IMR-90 (cell line): Measurements from ENCODE around the gene GPR17. TPM values are rescaled to one million over a fixed set of nuclear protein-coding genes. Genes with fewer than 3 reads are reported as not detected.

Source experiments
- ATAC-seq: fragments of 200-7000 bp; cut with Tn5 transposase; 2 replicates; pipeline ENCODE4 v1.9.1; 2020; ENCODE audit warnings: low read depth, mild to moderate bottlenecking, moderate library complexity
- Bru-seq: library from RNA; stranded (reverse); fragments of 400-500 nt; gene quantifications from one replicate; lab custom pipeline; 2021; lab: Mats Ljungman, UMichigan
- BruChase-seq, 2 experiments: library from RNA; stranded (reverse); fragments of 400-500 nt; gene quantifications; one replicate each; lab custom pipeline; 2021; lab: Mats Ljungman, UMichigan
- BruUV-seq: library from RNA; stranded (reverse); fragments of 400-500 nt; replicated peaks from 2 replicates; lab custom pipeline; 2021; lab: Mats Ljungman, UMichigan
- CTCF ChIA-PET: fragments of 300-600 bp; formaldehyde crosslinking; extraction: SDS; loops from one replicate; lab custom pipeline; 2021; ENCODE audit warnings: antibody characterized with exemption; lab: Yijun Ruan, JAX
- POLR2A ChIA-PET: fragments of 300-600 bp; sonication (Branson Sonifier 250); formaldehyde crosslinking; loops from one replicate; lab custom pipeline; 2022; ENCODE audit warnings: antibody characterized with exemption; ENCODE audit not compliant: unreplicated experiment; lab: Charles Lee
- DNase-seq: peaks from one replicate; pipeline ENCODE4 v3.0.0; 2013
- H2AFZ ChIP-seq: replicated peaks from 2 replicates; pipeline ENCODE3; 2013; ENCODE audit warnings: low read length, mild to moderate bottlenecking; ENCODE audit not compliant: poor library complexity
- H2AK5ac ChIP-seq: 2 replicates; pipeline ENCODE4 v1.6.1; 2013; ENCODE audit warnings: low read depth, low read length, inconsistent platforms
- H2AK9ac ChIP-seq: replicated peaks from 2 replicates; pipeline ENCODE3; 2013; ENCODE audit warnings: mild to moderate bottlenecking, low read depth, low read length, moderate library complexity; ENCODE audit not compliant: poor library complexity
- H2BK120ac ChIP-seq: 2 replicates; pipeline ENCODE4 v1.6.1; 2013; ENCODE audit warnings: low read depth, low read length, inconsistent platforms
- H2BK15ac ChIP-seq: 3 replicates; pipeline ENCODE4 v1.6.1; 2013; ENCODE audit warnings: low read depth, low read length, inconsistent platforms
- H2BK20ac ChIP-seq: 2 replicates; pipeline ENCODE4 v1.6.1; 2013; ENCODE audit warnings: low read depth, mild to moderate bottlenecking, inconsistent platforms, low read length, moderate library complexity
- H2BK5ac ChIP-seq: 2 replicates; pipeline ENCODE4 v1.6.1; 2013; ENCODE audit warnings: mild to moderate bottlenecking, low read depth, low read length, inconsistent platforms; ENCODE audit not compliant: poor library complexity, severe bottlenecking
- H3K14ac ChIP-seq: replicated peaks from 2 replicates; pipeline ENCODE4 v1.6.1; 2013; ENCODE audit warnings: low read depth, low read length, inconsistent platforms
- H3K18ac ChIP-seq: 2 replicates; pipeline ENCODE4 v1.6.1; 2013; ENCODE audit warnings: low read depth, low read length, control low read depth
- H3K23ac ChIP-seq: 2 replicates; pipeline ENCODE4 v1.6.1; 2013; ENCODE audit warnings: low read depth, low read length, inconsistent platforms
- H3K27ac ChIP-seq: 2 replicates; pipeline ENCODE4 v1.5.1; 2013; ENCODE audit warnings: mild to moderate bottlenecking, control low read depth, low read length; ENCODE audit not compliant: insufficient read depth
- H3K27me3 ChIP-seq: 2 replicates; pipeline ENCODE4 v1.6.1; 2013; ENCODE audit warnings: low read length; ENCODE audit not compliant: control insufficient read depth, insufficient read depth
- H3K36me3 ChIP-seq: 2 replicates; pipeline ENCODE4 v1.6.1; 2013; ENCODE audit warnings: low read length, mixed read lengths; ENCODE audit not compliant: control insufficient read depth, insufficient read depth
- H3K4ac ChIP-seq: 2 replicates; pipeline ENCODE4 v1.6.1; 2013; ENCODE audit warnings: low read depth, low read length, inconsistent platforms
- H3K4me1 ChIP-seq: 2 replicates; pipeline ENCODE4 v1.6.1; 2013; ENCODE audit warnings: low read length, mixed read lengths; ENCODE audit not compliant: control insufficient read depth, insufficient read depth
- H3K4me2 ChIP-seq: 2 replicates; pipeline ENCODE4 v1.6.1; 2013; ENCODE audit warnings: low read depth, mild to moderate bottlenecking, control low read depth, low read length, moderate library complexity
- H3K4me3 ChIP-seq: 2 replicates; pipeline ENCODE4 v1.5.1; 2013; ENCODE audit warnings: low read depth, mild to moderate bottlenecking, control low read depth, low read length, moderate library complexity; ENCODE audit not compliant: insufficient read depth
- H3K56ac ChIP-seq: 2 replicates; pipeline ENCODE4 v1.6.1; 2013; ENCODE audit warnings: low read length, inconsistent platforms; ENCODE audit not compliant: insufficient read depth; ENCODE audit errors: extremely low read depth
- H3K79me1 ChIP-seq, 2 experiments: 2 replicates each; pipeline ENCODE4 v1.6.1; 2013; ENCODE audit warnings: low read length in 2 of 2, inconsistent platforms in 1 of 2, low read depth in 1 of 2
- H3K9ac ChIP-seq: 2 replicates; pipeline ENCODE4 v1.6.1; 2013; ENCODE audit warnings: low read depth, low read length, control low read depth
- H3K9me1 ChIP-seq: 2 replicates; pipeline ENCODE4 v1.6.1; 2013; ENCODE audit warnings: low read length, inconsistent platforms; ENCODE audit not compliant: insufficient read depth
- H3K9me3 ChIP-seq: 2 replicates; pipeline ENCODE4 v1.6.1; 2013; ENCODE audit warnings: low read length; ENCODE audit not compliant: control insufficient read depth, insufficient read depth
- H4K20me1 ChIP-seq: 2 replicates; pipeline ENCODE4 v1.6.1; 2013; ENCODE audit warnings: low read length, inconsistent platforms; ENCODE audit not compliant: insufficient read depth
- H4K5ac ChIP-seq: 2 replicates; pipeline ENCODE4 v1.6.1; 2013; ENCODE audit warnings: mild to moderate bottlenecking, low read depth, low read length, control low read depth
- H4K8ac ChIP-seq, 2 experiments: 2 replicates each; pipeline ENCODE4 v1.6.1; 2013; ENCODE audit warnings: low read depth in 2 of 2, low read length in 2 of 2, control low read depth in 1 of 2, inconsistent platforms in 1 of 2
- H4K91ac ChIP-seq: 2 replicates; pipeline ENCODE4 v1.6.1; 2013; ENCODE audit warnings: low read depth, low read length, inconsistent platforms; ENCODE audit not compliant: insufficient read depth
- BHLHE40 ChIP-seq: fragments of 150-350 bp; IDR thresholded peaks from 2 replicates; pipeline ENCODE4 v1.6.1; 2016; ENCODE audit warnings: mild to moderate bottlenecking, low read depth, low read length
- CEBPB ChIP-seq: IDR thresholded peaks from 2 replicates; pipeline ENCODE4 v1.6.1; 2012; ENCODE audit warnings: low read depth, low read length, improper control_type of control experiment
- FOS ChIP-seq: fragments of 150-350 bp; IDR thresholded peaks from 2 replicates; pipeline ENCODE4 v1.6.1; 2016; ENCODE audit warnings: low read depth, low read length
- MAFK ChIP-seq: IDR thresholded peaks from 2 replicates; pipeline ENCODE4 v1.6.1; 2012; ENCODE audit warnings: low read depth, low read length, improper control_type of control experiment
- MAZ ChIP-seq: IDR thresholded peaks from 2 replicates; pipeline ENCODE4 v1.6.1; 2012; ENCODE audit warnings: low read depth, mild to moderate bottlenecking, low read length, improper control_type of control experiment, moderate library complexity, borderline replicate concordance
- NFE2L2 ChIP-seq: fragments of 150-350 bp; IDR thresholded peaks from 2 replicates; pipeline ENCODE4 v1.6.1; 2016; ENCODE audit warnings: low read depth, mild to moderate bottlenecking, low read length
- POLR2A ChIP-seq: IDR thresholded peaks from 2 replicates; pipeline ENCODE4 v1.6.1; 2012; ENCODE audit warnings: mild to moderate bottlenecking, low read depth, low read length
- RAD21 ChIP-seq: IDR thresholded peaks from 2 replicates; pipeline ENCODE4 v1.6.1; 2012; ENCODE audit warnings: low read length, improper control_type of control experiment
- RCOR1 ChIP-seq: IDR thresholded peaks from 2 replicates; pipeline ENCODE4 v1.6.1; 2012; ENCODE audit warnings: mild to moderate bottlenecking, low read length, improper control_type of control experiment; ENCODE audit not compliant: insufficient replicate concordance
- RFX5 ChIP-seq: IDR thresholded peaks from 2 replicates; pipeline ENCODE4 v1.8.0; 2012; ENCODE audit warnings: low read depth, mild to moderate bottlenecking, low read length, moderate library complexity
- SMC3 ChIP-seq: fragments of 150-350 bp; IDR thresholded peaks from 2 replicates; pipeline ENCODE4 v1.6.1; 2016; ENCODE audit warnings: low read depth, mild to moderate bottlenecking, antibody characterized with exemption, low read length, moderate library complexity
- WGBS, 2 experiments: methylation state at CpG; one replicate each; pipeline versions ENCODE4 v1.1.5 to v1.1.7; 2013; ENCODE audit warnings: missing lambda C conversion rate in 2 of 2; ENCODE audit not compliant: insufficient read length in 1 of 2; ENCODE audit errors: extremely low coverage in 2 of 2; 5-methylcytosine and 5-hydroxymethylcytosine counted together
- dilution Hi-C: fragments of 300-500 bp; cut with HindIII; formaldehyde crosslinking; loops from one replicate; pipeline ENCODE4 v1.14.3; 2018; ENCODE audit warnings: low sequenced_read_pairs; ENCODE audit not compliant: unreplicated experiment
- in situ Hi-C: fragments of 300-500 bp; cut with MboI; formaldehyde crosslinking; loops from 3 replicates; pipeline ENCODE4 v1.14.3; 2019; ENCODE audit warnings: low sequenced_read_pairs, inconsistent platforms, mixed read lengths
- intact Hi-C: fragments of 100-400 bp; cut with micrococcal nuclease; formaldehyde crosslinking; loops from 2 replicates; pipeline ENCODE4 v1.10.0; 2022
- long read RNA-seq: library from polyadenylated mRNA; unstranded; transcript quantifications from one replicate; pipeline ENCODE4 v2.0.0, GENCODE V29; 2021; ENCODE audit not compliant: unreplicated experiment
- polyA plus RNA-seq, 3 experiments: library from polyadenylated mRNA; depleted of rRNA; stranded (reverse); fragments of >200 nt; gene quantifications; 2 replicates each; pipeline ENCODE4 v1.2.3, GENCODE V29; 2012; ENCODE audit warnings: low replicate concordance in 1 of 3
- total RNA-seq: library from RNA; depleted of rRNA; stranded (reverse); fragments of >200 nt; gene quantifications from 2 replicates; pipeline ENCODE4 v1.2.3, GENCODE V29; 2012; rRNA removed
- TF ChIP-seq, protein P1 (sequence below): fragments of 150-350 bp; IDR thresholded peaks from 2 replicates; pipeline ENCODE4 v1.6.1; 2016; ENCODE audit warnings: low read depth, mild to moderate bottlenecking, low read length, moderate library complexity, borderline replicate concordance
- TF ChIP-seq, protein P2 (sequence below): fragments of 150-350 bp; IDR thresholded peaks from 2 replicates; pipeline ENCODE4 v1.6.1; 2017; ENCODE audit warnings: mild to moderate bottlenecking, antibody characterized with exemption, low read length, low read depth

Gene GPR17, protein sequence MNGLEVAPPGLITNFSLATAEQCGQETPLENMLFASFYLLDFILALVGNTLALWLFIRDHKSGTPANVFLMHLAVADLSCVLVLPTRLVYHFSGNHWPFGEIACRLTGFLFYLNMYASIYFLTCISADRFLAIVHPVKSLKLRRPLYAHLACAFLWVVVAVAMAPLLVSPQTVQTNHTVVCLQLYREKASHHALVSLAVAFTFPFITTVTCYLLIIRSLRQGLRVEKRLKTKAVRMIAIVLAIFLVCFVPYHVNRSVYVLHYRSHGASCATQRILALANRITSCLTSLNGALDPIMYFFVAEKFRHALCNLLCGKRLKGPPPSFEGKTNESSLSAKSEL
- not detected in 2 replicates for total RNA-seq
- polyA plus RNA-seq (2012; rRNA removed): not detected in 2 replicates
- polyA plus RNA-seq (2012; cell fraction: cytosol; rRNA removed): not detected in 2 replicates
- polyA plus RNA-seq (2012; cell fraction: nucleus; rRNA removed; ENCODE audit: low replicate concordance): 0.04 TPM in 1 of 2 replicates, not detected in the other
- not detected for Bru-seq, nascent RNA
- BruChase-seq, experiment 1, labeled RNA remaining after a 6-hour chase: not detected
- BruChase-seq, experiment 2, labeled RNA remaining after a 2-hour chase: not detected
- long read RNA-seq: 0 reads

DNA sequence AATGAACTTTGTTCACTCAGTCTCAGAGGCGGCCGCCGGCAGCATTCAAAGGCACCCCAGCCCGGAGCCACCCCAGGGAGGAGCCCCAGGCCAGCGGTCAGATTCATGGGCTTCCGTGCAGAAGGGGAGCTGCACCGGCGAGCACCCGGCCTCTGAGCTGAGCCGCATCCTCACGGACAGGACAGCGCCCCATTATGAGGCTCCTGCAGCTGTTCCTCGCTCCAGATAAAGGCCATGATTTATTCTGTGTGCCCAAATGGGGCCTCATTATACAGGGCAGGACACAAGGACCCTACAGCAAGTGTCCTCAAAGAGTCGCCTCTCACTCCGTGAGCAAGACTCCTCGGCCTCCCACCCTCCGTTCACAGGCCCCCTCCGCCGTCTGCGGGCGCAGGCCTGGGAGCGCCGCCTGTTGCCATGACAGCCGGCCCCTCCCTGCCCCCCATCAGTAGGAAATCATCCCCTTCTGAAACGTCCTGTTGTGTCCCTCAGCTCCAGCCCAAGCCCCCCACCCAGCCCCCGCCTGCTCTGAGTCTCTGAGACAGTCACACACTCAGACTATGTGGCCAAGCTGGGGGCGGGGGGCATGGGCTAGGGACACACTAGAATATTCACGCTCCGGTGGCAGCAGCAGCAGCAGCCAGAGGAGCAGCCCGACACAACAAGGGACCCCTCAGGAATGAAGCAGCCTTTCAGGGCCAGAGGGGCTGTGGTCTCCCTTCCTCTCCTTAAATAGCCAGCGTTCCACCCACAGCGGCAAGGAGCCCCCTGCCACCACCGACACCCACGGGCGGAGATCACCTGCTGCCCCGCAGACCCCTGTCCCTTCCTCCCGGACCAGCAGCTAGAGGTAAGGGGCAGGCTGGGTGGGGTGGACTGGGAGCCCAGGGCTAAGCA lies at the start of gene GPR17:
Gene GPR17, plus strand, starts transcription at position 759 of the 897 bp plus-strand sequence. CDS start 4,583 bp downstream, outside the sequence.
- Histone ChIP-seq H3K23ac (no peak within 1 kb of the TSS), H2BK15ac (no peak within 1 kb of the TSS), H4K5ac (no peak within 1 kb of the TSS), H2AFZ (no peak within 1 kb of the TSS), H2BK5ac (no peak within 1 kb of the TSS), H2AK5ac (no peak within 1 kb of the TSS), H3K36me3 (peaks cover 1% of the 10 kb centered on the region; the same call in 1 of the 2 replicates), H3K4ac (0 out of 2 replicates have a peak within 1 kb of the TSS, but pooled peaks have one; percentile 51), H2AK9ac (peak within 1 kb of the TSS; percentile 83), H3K9me1 (peaks cover 17% of the 10 kb centered on the region; the same call in 1 of the 2 replicates), H2BK20ac (0 out of 2 replicates have a peak within 1 kb of the TSS, but pooled peaks have one; percentile 4), H3K56ac (no peak within 1 kb of the TSS), H3K9me3 (no peaks in the 10 kb centered on the region), H4K20me1 (no peaks in the 10 kb centered on the region; the same call in none of the 2 replicates), H3K18ac (no peak within 1 kb of the TSS), H3K9ac (no peak within 1 kb of the TSS), H3K79me1 (peaks cover 0 to 16% of the 10 kb centered on the region in 2 experiments; a peak in 2 of 4 replicates), H4K8ac (0 out of 4 replicates have a peak within 1 kb of the TSS, but pooled peaks of 1 of the 2 experiments have one; percentile 25), H3K14ac (no peak within 1 kb of the TSS; the same call in 1 of the 2 replicates), H3K4me3 (no peak within 1 kb of the TSS), H3K27ac (no peak within 1 kb of the TSS), H2BK120ac (no peak within 1 kb of the TSS), H3K27me3 (no peaks in the 10 kb centered on the region), H4K91ac (no peak within 1 kb of the TSS; the same call in 1 of the 2 replicates), H3K4me1 (peaks cover 7% of the 10 kb centered on the region; the same call in 1 of the 2 replicates), H3K4me2 (no peak within 1 kb of the TSS)
- dilution Hi-C loops: no loop called here
- BruUV-seq: no TSS peak
- DNase-seq: no peak
- CTCF ChIA-PET: no interaction called here
- 69% methylated on average over 5 of the region's 37 CpGs; no CpG with 5 or more reads in 1 of the 2 experiments for WGBS, 2 experiments
- intact Hi-C loops: loop anchor here (5.0 kb wide), 1 partner anchor 148 kb away; no protein-coding TSS in a partner anchor
- no peak for ATAC-seq
- in situ Hi-C loops: no loop called here
- POLR2A ChIA-PET: no interaction called here
- TF ChIP-seq, protein P1, sequence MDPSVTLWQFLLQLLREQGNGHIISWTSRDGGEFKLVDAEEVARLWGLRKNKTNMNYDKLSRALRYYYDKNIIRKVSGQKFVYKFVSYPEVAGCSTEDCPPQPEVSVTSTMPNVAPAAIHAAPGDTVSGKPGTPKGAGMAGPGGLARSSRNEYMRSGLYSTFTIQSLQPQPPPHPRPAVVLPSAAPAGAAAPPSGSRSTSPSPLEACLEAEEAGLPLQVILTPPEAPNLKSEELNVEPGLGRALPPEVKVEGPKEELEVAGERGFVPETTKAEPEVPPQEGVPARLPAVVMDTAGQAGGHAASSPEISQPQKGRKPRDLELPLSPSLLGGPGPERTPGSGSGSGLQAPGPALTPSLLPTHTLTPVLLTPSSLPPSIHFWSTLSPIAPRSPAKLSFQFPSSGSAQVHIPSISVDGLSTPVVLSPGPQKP: no peak
- TF ChIP-seq NFE2L2 (no peak), MAZ (no peak), BHLHE40 (no peak), RAD21 (no peak), RCOR1 (no peak), MAFK (no peak), POLR2A (no peak), RFX5 (no peak), FOS (no peak), SMC3 (no peak), CEBPB (no peak)
- TF ChIP-seq, protein P2, sequence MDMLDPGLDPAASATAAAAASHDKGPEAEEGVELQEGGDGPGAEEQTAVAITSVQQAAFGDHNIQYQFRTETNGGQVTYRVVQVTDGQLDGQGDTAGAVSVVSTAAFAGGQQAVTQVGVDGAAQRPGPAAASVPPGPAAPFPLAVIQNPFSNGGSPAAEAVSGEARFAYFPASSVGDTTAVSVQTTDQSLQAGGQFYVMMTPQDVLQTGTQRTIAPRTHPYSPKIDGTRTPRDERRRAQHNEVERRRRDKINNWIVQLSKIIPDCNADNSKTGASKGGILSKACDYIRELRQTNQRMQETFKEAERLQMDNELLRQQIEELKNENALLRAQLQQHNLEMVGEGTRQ: no peak
